ENCODE measurements around the gene MAP4K5.

- TF ChIP-seq, protein P1, sequence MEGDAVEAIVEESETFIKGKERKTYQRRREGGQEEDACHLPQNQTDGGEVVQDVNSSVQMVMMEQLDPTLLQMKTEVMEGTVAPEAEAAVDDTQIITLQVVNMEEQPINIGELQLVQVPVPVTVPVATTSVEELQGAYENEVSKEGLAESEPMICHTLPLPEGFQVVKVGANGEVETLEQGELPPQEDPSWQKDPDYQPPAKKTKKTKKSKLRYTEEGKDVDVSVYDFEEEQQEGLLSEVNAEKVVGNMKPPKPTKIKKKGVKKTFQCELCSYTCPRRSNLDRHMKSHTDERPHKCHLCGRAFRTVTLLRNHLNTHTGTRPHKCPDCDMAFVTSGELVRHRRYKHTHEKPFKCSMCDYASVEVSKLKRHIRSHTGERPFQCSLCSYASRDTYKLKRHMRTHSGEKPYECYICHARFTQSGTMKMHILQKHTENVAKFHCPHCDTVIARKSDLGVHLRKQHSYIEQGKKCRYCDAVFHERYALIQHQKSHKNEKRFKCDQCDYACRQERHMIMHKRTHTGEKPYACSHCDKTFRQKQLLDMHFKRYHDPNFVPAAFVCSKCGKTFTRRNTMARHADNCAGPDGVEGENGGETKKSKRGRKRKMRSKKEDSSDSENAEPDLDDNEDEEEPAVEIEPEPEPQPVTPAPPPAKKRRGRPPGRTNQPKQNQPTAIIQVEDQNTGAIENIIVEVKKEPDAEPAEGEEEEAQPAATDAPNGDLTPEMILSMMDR (IDR thresholded peaks at IDR 0.05) = no peak
- no peak for TF ChIP-seq POLR2A (IDR thresholded peaks at IDR 0.05)
These were observed 53.3 kb downstream of the MAP4K5 start for GRCh38 chr14:50479041-50479440.

All from adrenal gland (tissue), 5 donors.